K562 (cell line): ENCODE measurements around the gene SNX3. TPM values are rescaled to one million over a fixed set of nuclear protein-coding genes. Genes with fewer than 3 reads are reported as not detected.

Experiments
- ARHGAP35 ChIP-seq: fragments of 450-650 bp; IDR thresholded peaks from 2 replicates; pipeline ENCODE4 v1.6.1; 2018; ENCODE audit not compliant: partially characterized antibody
- BCOR ChIP-seq: fragments of 450-650 bp; IDR thresholded peaks from 2 replicates; pipeline ENCODE4 v1.6.1; 2016
- FOXJ3 ChIP-seq: sonication (generic); formaldehyde crosslinking; IDR thresholded peaks from 2 replicates; pipeline ENCODE4 v1.4.0; 2020; ENCODE audit warnings: mild to moderate bottlenecking, missing genetic modification reagents
- FOXK2 ChIP-seq, 2 experiments: fragments of 450-650 bp; IDR thresholded peaks in 1 of 2; conservative IDR thresholded peaks in 1 of 2; 2 replicates each; pipeline ENCODE4 v1.6.1; 2016; ENCODE audit warnings: low read depth in 2 of 2, mild to moderate bottlenecking in 1 of 2
- FOXM1 ChIP-seq, 2 experiments: fragments of 450-650 bp in 1 of 2; sonication (generic) in 1 of 2; formaldehyde crosslinking in 1 of 2; IDR thresholded peaks; 2 replicates each; pipeline versions ENCODE4 v1.6.1 to v1.9.0; 2017 to 2022; ENCODE audit warnings: low read depth in 2 of 2, mild to moderate bottlenecking in 2 of 2, missing genetic modification reagents in 1 of 2, moderate library complexity in 1 of 2
- HDAC8 ChIP-seq: fragments of 450-650 bp; IDR thresholded peaks from 2 replicates; pipeline ENCODE4 v1.6.1; 2016; ENCODE audit warnings: mild to moderate bottlenecking, missing genetic modification characterization, moderate library complexity, missing compliant biosample characterization
- MXI1 ChIP-seq: IDR thresholded peaks from 2 replicates; pipeline ENCODE4 v1.6.1; 2011; ENCODE audit warnings: low read depth, mild to moderate bottlenecking, improper control_type of control experiment, low read length
- NFATC3 ChIP-seq: fragments of 450-650 bp; IDR thresholded peaks from 2 replicates; pipeline ENCODE4 v1.6.1; 2017; ENCODE audit warnings: mild to moderate bottlenecking
- NFIX ChIP-seq: fragments of 250-450 bp; sonication (Bioruptor Pico); IDR thresholded peaks from 2 replicates; pipeline ENCODE4 v1.4.0; 2020; ENCODE audit warnings: low read depth, mild to moderate bottlenecking, moderate library complexity
- NR2C2 ChIP-seq, 2 experiments: fragments of 200-800 bp in 1 of 2; sonication (Bioruptor generic) in 1 of 2; sonication (generic) in 1 of 2; formaldehyde crosslinking in 1 of 2; IDR thresholded peaks; 2 replicates each; pipeline versions ENCODE4 v1.6.1 to v1.8.0; 2016 to 2022; ENCODE audit warnings: mild to moderate bottlenecking in 1 of 2, missing compliant biosample characterization in 1 of 2, missing genetic modification characterization in 1 of 2, missing genetic modification reagents in 1 of 2
- PHF20 ChIP-seq: fragments of 450-650 bp; IDR thresholded peaks from 2 replicates; pipeline ENCODE4 v1.6.1; 2018; ENCODE audit not compliant: partially characterized antibody
- POLR2B ChIP-seq: fragments of 450-650 bp; IDR thresholded peaks from 2 replicates; pipeline ENCODE4 v1.6.1; 2018; ENCODE audit warnings: low read depth; ENCODE audit not compliant: partially characterized antibody
- POU5F1 ChIP-seq: fragments of 150-350 bp; IDR thresholded peaks from 2 replicates; pipeline ENCODE4 v1.6.1; 2014; ENCODE audit warnings: borderline replicate concordance, low read length, low read depth, mild to moderate bottlenecking; ENCODE audit not compliant: partially characterized antibody
- PURB ChIP-seq: sonication (generic); formaldehyde crosslinking; IDR thresholded peaks from 2 replicates; pipeline ENCODE4 v1.9.0; 2021; ENCODE audit warnings: low read depth, mild to moderate bottlenecking, missing genetic modification reagents
- RNF219 ChIP-seq: fragments of 250-450 bp; sonication (Bioruptor Pico); IDR thresholded peaks from 2 replicates; pipeline ENCODE4 v1.5.0; 2022; ENCODE audit warnings: mild to moderate bottlenecking
- SMARCA4 ChIP-seq: fragments of 450-650 bp; IDR thresholded peaks from 2 replicates; pipeline ENCODE4 v1.6.1; 2016
- SNIP1 ChIP-seq: fragments of 450-650 bp; IDR thresholded peaks from 2 replicates; pipeline ENCODE4 v1.7.1; 2017; ENCODE audit warnings: low read depth, mild to moderate bottlenecking
- XRCC4 ChIP-seq: IDR thresholded peaks from one replicate; pipeline ENCODE4 v1.6.1; 2011; ENCODE audit not compliant: insufficient read depth, insufficient read length; ENCODE audit errors: extremely low read depth
- ZFP1 ChIP-seq: fragments of 450-650 bp; formaldehyde crosslinking; IDR thresholded peaks from 2 replicates; pipeline ENCODE4 v1.4.0; 2020; ENCODE audit warnings: mild to moderate bottlenecking, mixed read lengths
- ZNF408 ChIP-seq: fragments of 250-450 bp; sonication (Bioruptor Pico); IDR thresholded peaks from 2 replicates; pipeline ENCODE4 v1.4.0; 2020; ENCODE audit warnings: low read depth, mild to moderate bottlenecking, moderate library complexity
- polyA plus RNA-seq, 8 experiments: library from polyadenylated mRNA; depleted of rRNA in 4 of 8; stranded (reverse) in 5 of 8; unstranded in 3 of 8; fragments of >200 nt; fragmentation: Nextera tagmentation in 2 of 8; fragmentation: Illumina TruSeq in 1 of 8; extraction: Ambion mirVana in 2 of 8; extraction: Trizol in 1 of 8; gene quantifications; 2 replicates each; pipeline versions ENCODE4 v1.2.1 to v1.2.3, GENCODE V29; 2011 to 2014; ENCODE audit warnings: inconsistent platforms in 1 of 8, missing spikeins in 1 of 8
- total RNA-seq, 7 experiments: library from RNA; depleted of rRNA in 6 of 7; stranded (reverse); fragments of >200 nt in 6 of 7; fragmentation: Illumina TruSeq in 2 of 7; extraction: Trizol in 2 of 7; gene quantifications; 2 replicates each; pipeline versions ENCODE4 v1.2.1 to v1.2.3, GENCODE V29; 2011 to 2021; ENCODE audit warnings: low replicate concordance in 1 of 7
- TF ChIP-seq, protein P1 (sequence below): sonication (generic); formaldehyde crosslinking; IDR thresholded peaks from 2 replicates; pipeline ENCODE4 v1.8.0; 2022; ENCODE audit warnings: mild to moderate bottlenecking, missing genetic modification reagents
- TF ChIP-seq, protein P2 (sequence below): IDR thresholded peaks from 2 replicates; pipeline ENCODE4 v1.6.1; 2011; ENCODE audit warnings: borderline replicate concordance, low read depth, mild to moderate bottlenecking, moderate library complexity, low read length; ENCODE audit not compliant: insufficient read depth, poor library complexity, severe bottlenecking

The SNX3 gene
- total and polyA plus RNA-seq, 9 of the 15 experiments (the other 6 are each of a cell fraction or from before 2014, with no cell fraction given) = 48.9 to 410 (median 159) TPM

GRCh38 chr6:108222504-108222903 is 38.3 kb downstream of the SNX3 start (continued):
- TF ChIP-seq, protein P1, sequence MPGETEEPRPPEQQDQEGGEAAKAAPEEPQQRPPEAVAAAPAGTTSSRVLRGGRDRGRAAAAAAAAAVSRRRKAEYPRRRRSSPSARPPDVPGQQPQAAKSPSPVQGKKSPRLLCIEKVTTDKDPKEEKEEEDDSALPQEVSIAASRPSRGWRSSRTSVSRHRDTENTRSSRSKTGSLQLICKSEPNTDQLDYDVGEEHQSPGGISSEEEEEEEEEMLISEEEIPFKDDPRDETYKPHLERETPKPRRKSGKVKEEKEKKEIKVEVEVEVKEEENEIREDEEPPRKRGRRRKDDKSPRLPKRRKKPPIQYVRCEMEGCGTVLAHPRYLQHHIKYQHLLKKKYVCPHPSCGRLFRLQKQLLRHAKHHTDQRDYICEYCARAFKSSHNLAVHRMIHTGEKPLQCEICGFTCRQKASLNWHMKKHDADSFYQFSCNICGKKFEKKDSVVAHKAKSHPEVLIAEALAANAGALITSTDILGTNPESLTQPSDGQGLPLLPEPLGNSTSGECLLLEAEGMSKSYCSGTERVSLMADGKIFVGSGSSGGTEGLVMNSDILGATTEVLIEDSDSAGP (CRISPR knock-in tag) = no peak
- TF ChIP-seq FOXM1 (IDR thresholded peaks at IDR 0.05; ENCODE audit: low read depth) = no peak
- TF ChIP-seq FOXM1 (CRISPR knock-in tag; IDR thresholded peaks at IDR 0.05; ENCODE audit: low read depth) = no peak
- no peak for TF ChIP-seq PHF20
- peak; percentile 51; the same call in 1 of the 2 replicates for TF ChIP-seq SMARCA4
- no peak for TF ChIP-seq NFIX
- no peak for TF ChIP-seq POU5F1
- TF ChIP-seq FOXK2 (conservative IDR thresholded peaks at IDR 0.05 in 1 of 2, IDR thresholded peaks at IDR 0.05 in 1 of 2; ENCODE audit: low read depth in 2 of 2) = 0 out of 4 replicates have a peak, but pooled peaks have one; percentile 31 to 51
- TF ChIP-seq MXI1 = no peak
- no peak for TF ChIP-seq NR2C2 (CRISPR knock-in tag; IDR thresholded peaks at IDR 0.05)
- TF ChIP-seq NR2C2 (tag; IDR thresholded peaks at IDR 0.05) = no peak; the same call in 1 of the 2 replicates
- TF ChIP-seq, protein P2, sequence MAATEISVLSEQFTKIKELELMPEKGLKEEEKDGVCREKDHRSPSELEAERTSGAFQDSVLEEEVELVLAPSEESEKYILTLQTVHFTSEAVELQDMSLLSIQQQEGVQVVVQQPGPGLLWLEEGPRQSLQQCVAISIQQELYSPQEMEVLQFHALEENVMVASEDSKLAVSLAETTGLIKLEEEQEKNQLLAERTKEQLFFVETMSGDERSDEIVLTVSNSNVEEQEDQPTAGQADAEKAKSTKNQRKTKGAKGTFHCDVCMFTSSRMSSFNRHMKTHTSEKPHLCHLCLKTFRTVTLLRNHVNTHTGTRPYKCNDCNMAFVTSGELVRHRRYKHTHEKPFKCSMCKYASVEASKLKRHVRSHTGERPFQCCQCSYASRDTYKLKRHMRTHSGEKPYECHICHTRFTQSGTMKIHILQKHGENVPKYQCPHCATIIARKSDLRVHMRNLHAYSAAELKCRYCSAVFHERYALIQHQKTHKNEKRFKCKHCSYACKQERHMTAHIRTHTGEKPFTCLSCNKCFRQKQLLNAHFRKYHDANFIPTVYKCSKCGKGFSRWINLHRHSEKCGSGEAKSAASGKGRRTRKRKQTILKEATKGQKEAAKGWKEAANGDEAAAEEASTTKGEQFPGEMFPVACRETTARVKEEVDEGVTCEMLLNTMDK = no peak
- no peak for TF ChIP-seq POLR2B
- no peak for TF ChIP-seq NFATC3
- no peak for TF ChIP-seq ZFP1
- TF ChIP-seq XRCC4 = no peak
- 0 out of 2 replicates have a peak, but pooled peaks have one; percentile 8 for TF ChIP-seq SNIP1
- TF ChIP-seq BCOR = no peak
- TF ChIP-seq ZNF408 (CRISPR knock-in tag) = no peak
- TF ChIP-seq ARHGAP35 = no peak
- no peak for TF ChIP-seq FOXJ3 (CRISPR knock-in tag)
- no peak for TF ChIP-seq HDAC8 (tag)
- no peak for TF ChIP-seq PURB (CRISPR knock-in tag)
- TF ChIP-seq RNF219 = no peak
